ENCODE data around the gene KRT14. TPM values are rescaled to one million over a fixed set of nuclear protein-coding genes. Genes with fewer than 3 reads are reported as not detected.
"Not testable (repeated sequence)": the region's sequence is repeated elsewhere in the genome, so short reads cannot be mapped to it uniquely, and the experiment has no call there.

Gene KRT14
- polyA plus RNA-seq, 12 donors = 0.18 to 229 (median 2.1) TPM; not detected in 4

DNA sequence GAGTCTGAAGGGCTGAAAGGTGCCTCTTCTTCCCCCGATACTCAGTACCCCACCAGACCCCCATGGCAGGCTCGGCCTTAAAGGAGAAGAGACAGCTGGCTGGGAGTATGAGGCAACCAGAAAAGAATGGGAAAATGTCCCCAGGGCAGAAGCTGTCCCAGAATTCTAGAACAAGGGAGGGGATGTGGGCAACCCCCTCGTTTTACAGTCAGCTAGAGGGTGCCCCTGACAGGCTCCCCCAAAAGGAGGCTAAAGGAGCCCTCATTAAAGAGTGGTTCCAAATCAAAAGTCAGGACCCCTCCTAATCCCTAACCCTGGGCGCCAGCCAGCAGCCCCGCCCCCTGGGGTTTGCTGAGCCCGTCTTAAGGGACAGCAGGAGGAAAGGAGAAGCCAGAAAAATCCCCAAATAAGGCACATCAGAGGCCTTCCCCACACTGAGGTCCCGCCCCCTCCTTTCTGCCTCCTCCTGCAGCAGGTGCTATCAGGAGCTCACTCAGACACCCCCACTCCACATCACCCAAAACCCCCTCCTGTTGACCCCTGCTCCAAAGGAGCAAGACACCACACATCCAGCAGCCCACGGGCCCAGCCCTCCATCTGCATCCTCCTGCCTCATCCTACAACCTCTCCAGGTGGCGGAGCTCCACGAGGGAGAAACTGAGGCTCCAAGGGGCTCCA lies 36.6 kb upstream of the KRT14 start:
- DNase-seq = not testable (repeated sequence)

DNA sequence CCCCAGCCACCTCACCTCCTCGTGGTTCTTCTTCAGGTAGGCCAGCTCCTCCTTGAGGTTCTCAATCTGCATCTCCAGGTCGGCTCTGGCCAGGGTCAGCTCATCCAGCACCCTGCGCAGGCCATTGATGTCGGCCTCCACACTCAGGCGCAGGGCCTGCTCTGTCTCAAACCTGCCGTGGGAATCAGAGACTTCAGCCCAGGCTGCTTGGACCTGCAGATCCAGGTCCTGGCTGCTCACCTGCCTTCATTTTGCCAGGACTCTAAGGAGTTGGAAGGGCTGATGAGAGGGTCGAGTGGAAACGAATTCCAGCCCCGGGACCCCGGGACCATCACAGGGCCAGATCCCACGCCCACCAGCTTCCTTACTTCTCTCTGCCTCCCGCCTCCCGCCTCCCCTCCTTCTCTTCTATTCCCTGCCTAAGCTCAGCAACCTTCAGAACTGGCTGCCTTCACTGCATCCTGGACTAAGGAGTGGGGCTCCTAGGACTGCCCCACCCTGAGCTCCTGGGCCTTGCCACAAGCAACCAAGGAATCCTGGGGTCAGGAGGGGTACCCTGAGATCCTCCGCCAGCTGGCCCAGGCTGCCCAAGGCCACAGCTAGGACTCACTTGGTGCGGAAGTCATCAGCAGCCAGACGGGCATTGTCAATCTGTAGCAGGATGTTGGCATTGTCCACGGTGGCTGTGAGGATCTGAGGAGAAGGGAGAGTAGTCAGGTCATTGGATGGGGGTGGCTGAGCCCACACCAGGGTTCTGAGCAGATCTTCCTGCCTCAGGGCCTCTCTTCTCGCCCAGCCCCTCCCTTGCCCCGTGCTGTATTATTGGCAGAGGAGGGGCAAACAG lies 35.9 kb upstream of the KRT14 start:
- not testable (repeated sequence) for DNase-seq

DNA sequence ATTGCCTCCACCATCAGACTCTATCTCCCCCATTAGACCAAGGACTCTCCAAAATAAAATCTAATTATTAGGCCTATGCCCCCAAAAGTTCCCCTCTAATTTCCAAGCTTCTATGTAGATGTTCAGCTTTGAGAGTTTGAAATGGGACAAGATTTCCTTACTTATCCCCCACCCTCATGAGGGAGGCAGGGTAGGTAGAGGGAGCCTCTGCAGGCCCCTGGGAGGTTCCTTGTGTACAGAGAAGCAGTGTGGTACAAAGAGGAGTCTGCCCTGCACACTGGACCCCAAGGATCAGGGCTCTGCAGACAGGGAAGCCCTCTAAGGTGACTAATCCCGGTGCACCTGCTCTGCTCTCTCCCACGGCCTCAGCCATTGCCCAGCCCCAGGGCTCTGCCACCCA lies 35.2 kb upstream of the KRT14 start:
- DNase-seq = no peak

DNA sequence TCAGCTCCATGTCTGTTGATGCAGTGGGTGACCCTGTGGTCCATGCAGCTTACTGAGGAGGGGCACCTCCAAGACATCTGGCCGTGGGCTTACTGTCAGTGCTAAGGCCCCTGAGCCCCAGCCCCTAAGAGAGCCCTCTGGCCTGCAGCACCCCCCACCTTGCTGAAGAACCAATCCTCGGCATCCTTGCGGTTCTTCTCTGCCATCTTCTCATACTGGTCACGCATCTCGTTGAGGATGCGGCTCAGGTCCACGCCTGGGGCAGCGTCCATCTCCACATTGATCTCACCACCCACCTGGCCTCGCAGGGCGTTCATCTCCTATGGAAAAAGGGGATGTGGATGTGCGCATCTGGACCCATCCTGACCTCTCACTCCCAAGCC lies 34.7 kb upstream of the KRT14 start:
- DNase-seq = not testable (repeated sequence)

DNA sequence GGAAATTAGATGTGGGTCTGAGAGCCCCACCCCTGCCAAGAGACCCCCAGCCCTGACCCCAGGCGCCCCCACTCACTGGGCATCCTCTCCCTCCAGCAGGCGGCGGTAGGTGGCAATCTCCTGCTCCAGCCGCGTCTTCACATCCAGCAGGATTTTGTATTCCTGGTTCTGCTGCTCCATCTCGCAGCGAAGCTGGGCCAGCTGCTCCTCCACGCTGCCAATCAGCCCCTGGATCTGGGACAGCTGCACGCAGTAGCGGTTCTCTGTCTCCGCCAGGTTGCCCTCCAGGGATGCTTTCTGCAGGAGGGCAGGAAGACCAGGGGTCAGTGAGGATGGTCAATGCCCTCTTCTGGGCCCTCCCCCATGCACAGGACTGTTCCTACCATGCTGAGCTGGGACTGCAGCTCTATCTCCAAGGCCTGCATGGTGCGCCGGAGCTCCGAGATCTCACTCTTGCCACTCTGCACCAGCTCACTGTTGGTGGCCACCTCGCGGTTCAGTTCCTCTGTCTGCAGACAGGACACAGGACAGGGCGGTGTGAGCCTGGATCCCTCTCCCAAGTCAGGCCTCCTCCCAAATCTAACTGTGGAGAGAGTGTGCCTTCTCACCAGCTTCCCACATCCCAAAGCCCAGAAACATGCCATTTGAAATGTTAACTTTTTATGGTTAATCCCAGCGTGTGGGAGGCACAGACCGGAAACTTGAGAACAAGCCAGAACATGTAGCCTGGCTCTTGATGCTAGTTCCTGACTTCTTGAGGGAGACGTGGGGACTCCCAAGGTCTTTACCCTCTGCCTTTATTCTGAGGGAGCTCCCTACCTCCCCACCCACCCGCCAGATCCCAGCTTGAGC lies 34.1 kb upstream of the KRT14 start:
- no peak for DNase-seq

DNA sequence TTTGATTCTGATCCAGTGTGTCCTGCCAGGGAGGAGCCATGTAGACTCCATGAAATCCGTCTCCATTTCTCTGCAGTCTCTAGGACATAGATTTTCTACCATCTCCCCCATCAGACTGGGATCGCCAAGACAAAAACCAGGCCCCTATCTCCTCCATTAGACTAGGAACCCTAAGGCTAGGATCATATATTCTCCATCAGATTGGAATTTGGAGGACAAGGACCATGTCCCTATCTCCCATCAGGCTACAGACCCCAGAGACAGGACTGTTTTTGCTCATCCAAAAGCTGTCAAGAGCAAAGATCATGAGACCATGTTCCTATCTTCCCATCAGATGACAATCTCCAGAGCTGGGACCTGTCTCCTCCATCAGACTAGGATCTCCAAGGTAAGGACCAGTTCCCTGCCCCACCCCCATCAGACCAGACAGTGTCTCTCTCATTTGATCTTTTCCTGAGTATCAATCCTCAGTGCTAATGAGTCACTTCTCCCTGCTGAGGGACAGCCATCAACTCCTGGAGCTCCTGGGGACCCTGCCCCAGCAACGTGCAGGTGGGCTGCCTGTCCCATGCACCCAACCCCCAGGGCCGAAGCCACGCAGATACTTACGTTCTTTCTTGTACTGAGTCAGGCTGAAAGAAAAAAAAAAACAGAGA lies 33.4 kb upstream of the KRT14 start:
- DNase-seq = not testable (repeated sequence)

DNA sequence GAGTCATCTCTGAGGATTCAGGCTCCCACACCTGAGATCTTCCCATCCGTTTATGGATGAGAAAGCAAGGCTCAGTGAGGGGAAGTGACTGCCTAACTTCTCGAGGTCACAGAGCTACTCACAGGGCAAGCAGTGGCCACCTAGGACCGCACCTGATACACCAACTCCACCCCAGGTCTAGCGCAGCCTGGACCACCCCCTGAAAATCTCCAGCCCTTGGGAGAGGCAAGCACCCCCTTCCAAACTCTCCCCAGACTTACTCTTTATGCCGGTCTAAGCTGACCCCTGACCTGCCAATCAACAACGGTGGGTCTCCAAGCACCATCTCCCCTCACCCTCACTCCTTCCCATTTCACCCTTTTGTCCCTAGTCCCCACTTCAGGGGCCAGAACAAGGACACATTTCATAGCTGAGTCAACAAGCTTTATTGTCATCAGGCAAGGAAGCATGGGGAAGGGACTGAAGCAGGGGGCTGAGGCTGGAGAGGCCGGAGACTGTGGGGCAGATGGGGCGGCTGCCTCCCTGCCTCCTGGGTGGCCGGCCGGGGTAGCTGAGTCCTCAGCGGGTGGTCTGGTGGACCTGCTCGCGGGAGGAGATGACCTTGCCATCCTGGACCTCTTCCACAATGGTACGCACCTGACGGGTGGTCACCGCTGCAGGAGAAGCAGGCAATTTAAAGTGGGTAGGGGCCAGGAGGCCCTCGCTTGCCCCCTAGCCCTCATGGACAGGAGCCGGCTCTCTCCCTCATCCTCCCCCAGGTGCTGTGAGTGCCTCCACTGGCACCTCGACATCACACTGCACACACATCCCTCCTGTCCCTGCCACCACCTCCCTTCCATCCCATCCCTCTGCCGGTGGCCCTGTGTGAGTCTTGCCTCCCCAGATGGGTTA lies 32.6 kb upstream of the KRT14 start:
- DNase-seq = no peak

DNA sequence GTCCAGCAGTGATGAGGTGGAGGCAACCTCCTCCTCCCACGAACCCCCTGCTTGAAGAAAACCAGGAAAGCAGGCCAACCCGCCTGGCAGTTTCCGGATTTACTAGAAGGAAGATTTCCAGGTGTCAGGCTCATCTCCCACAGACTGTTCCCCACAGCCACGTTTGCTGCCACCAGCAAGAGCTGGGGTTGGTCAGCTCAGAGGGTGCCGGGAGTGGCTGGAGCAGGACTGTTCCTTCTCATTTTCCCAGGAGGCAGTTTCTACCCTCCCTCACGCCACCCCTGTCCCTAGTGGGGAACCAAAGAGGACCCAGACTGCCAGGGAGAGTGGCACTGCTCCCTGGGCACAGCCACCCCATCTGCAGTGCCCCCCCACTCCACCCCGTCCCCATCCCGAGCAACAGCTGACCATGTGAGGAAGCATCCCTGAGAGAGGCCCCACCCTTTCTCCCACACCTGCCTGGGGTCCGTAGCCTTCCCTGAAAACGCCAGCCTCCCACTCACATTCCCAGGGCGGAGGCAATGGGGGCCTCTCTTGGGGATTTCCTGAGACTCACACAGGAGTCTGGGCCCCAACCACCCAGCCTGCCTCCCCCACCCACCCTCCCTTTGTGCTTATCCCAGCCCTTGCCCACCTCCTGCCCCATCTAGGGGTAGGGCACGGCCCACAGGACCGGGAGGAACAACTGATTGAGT lies 31.8 kb upstream of the KRT14 start:
- no peak for DNase-seq

DNA sequence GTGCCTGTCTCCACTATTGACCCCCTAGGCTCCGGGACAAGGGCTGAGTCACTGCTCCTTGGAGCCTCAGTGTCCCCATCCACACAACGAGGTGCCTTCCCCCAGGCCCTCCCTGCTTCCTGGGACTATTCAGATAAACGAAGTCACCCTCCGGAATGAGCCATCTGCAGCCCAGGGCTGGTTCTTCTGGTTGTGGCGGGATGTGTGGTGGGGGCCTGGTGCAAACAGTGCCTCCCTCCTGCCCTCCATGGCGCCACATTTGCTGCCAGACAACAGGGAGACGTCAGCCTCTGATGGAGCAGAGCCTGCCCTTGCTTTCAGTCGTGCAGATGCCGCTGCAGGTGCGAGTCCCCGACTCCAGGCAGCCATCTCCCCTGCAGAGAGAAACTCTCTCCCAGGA lies 31.0 kb upstream of the KRT14 start:
- no peak for DNase-seq

DNA sequence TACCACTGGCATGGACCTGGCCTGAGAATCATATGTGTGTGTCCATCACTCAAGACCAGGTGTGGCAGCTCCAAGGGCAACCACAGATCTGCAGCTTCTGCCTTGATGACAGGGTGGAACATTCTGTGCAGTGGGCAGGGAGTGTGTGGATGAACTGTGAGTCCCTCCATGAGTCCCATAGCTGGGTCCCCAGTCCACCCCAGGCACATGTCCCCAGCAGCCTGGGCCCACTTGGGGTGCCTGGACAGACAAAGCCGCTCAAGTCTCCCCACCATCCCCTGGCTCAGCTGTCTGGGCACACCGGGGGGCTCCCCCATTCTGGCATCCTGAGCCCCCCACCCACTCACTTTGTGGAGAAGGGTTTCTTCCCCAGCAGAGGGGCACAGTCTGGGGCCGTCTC lies 30.4 kb upstream of the KRT14 start:
- no peak for DNase-seq

DNA sequence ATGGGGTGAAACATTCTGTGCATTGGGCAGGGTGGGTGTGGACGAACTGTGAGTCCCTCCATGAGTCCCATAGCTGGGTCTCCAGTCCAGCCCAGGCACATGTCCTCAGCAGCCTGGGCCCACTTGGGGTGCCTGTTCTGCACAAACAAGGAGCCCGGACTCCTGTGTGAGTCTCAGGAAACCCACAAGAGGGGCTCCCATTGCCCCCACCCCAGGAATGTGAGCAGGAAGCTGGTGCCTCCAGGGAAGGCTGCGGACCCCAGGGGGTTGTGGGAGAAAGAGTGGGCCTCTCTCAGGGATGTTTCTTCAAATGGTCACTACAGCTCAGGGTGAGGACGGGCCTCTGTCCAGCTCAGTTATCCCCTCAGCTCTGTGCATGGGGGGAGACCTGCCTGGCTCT lies 29.8 kb upstream of the KRT14 start:
- DNase-seq = not testable (repeated sequence)

DNA sequence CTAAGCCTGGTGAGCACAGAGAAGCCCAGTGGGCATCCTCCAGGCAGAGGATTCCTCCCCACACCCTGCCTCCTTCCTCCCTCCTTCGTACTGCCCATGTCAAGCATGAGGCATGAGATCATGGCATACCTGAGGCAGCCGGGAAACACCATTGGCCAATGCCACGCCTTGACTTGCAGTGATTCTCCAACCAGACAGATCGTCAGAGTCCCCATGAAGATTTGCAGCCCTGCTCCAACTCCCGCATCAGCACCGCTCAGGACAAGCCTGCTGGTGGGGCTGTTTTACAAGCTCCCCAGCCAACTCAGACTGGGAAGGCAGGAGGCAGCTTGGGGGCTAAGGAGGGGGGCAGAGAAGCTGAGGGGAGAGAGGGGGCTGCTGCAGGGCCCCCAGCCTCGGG lies 28.8 kb upstream of the KRT14 start:
- DNase-seq = no peak

DNA sequence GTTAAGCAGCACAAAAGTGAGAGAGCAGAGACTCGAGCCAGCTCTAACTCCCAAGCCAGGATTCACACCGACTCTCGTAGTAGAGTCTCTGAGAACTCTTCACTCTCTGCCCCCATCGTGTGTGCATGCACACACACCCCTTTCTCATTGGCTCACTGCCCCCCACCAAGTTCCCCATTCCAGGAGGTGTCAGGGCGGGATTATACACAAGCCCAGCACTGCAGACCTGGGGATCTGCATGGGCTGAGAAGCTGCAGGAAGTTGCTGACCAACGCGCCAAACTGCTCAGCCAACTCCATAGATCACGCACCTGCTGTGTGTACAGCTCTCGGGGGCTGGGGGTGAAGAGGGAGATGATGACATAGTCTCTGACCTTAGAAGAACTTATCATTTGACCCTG lies 28.1 kb upstream of the KRT14 start:
- not testable (repeated sequence) for DNase-seq

DNA sequence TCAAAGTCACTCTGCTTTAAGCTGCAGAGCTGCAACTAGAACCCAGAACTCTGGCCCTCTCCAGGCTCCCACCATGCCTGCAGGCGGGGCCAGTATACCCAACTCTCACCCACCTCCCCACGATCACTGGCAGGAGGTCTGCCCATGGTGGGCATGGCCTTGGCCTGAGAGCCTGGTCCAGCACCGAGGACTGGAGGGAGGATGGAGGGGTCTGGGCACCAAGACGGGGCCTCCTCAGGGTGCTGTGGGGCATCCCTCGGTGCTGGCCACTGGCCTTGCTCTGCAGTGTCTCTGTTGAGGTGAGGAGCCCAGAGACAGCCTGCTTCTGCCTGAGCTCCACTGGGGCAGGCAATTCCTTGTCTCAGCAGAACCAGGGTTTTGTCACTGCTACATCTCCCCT lies 27.4 kb upstream of the KRT14 start:
- DNase-seq = no peak

DNA sequence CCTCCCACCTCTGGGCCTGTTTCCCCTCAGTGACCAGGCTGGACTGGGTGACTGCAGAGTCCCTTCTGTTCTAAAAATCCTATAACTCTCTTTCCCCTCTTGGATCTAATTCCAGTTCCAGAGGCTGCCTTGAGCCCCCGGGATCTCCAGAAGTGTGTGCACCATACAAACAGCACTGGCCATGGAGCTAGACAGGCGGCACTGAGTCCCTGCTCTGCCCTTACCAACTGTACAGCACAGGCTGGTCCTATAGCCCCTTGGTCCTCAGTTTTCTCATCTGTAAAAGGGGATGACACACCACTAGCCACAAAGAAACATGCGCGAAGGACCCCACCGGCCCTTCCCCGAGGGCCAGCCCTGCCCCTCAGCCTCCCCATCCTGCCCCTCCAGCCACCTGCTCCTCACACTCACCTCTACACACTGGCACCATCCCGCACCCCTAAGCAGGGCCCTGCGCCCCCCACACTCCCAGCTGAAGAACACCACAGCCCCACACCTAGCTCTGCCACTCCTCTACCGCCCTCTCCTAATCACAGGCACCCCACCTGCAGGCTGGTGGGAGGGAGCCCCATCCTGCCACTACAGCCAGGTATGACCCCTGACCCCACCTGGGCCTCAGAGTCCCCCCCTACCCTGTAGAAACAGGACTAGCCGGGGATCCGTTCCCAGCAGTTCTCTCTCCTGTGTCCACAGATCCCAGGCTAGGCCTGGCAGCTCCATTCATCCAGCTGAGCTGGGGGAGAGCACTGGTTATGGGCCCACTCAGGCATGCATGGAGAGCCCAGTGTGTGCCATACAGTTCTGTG lies 26.8 kb upstream of the KRT14 start:
- DNase-seq = no peak

DNA sequence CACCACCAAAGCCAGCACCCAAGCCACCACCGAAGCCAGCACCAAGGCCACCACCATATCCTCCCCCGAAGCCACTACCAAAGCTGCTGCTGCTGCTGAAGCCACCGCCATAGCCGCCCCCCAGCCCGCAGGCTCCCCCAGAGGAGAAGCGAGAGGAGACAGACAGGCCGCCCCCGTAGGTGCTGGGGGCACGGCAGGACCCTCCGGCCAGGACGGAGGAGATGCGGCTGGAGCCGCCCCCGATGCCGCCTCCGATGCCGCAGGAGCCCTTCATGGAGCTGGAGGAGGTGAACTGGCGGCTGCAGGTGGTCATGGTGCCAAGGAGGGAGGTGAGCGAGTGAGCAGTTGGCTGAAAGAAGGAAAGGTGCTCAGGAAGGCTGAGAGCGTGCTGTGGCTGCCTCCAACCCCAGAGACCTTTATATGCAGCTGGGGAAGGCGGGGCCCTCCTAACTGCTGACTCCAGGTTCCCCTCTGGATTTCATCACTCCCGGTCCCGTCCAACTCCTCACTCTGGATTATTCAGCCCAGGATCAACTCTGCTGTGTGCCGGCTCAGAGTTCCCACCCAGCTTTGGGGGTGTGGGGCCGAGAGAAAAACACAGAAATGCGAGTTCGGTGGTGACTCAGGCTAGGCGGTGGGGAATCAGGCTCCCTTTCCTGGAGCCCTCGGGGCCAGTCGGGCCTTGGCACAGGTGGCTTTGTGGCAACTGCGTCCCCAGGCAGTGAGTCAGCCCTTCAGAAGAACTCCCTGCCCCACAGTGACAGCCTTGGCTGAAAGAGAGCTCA lies 25.9 kb upstream of the KRT14 start, which contains the start of gene KRT16:
Gene KRT16 (minus strand): TSS at position 392 of the 785 bp plus-strand sequence. CDS start 79 bp downstream, at position 313.
- not testable (repeated sequence) for DNase-seq

DNA sequence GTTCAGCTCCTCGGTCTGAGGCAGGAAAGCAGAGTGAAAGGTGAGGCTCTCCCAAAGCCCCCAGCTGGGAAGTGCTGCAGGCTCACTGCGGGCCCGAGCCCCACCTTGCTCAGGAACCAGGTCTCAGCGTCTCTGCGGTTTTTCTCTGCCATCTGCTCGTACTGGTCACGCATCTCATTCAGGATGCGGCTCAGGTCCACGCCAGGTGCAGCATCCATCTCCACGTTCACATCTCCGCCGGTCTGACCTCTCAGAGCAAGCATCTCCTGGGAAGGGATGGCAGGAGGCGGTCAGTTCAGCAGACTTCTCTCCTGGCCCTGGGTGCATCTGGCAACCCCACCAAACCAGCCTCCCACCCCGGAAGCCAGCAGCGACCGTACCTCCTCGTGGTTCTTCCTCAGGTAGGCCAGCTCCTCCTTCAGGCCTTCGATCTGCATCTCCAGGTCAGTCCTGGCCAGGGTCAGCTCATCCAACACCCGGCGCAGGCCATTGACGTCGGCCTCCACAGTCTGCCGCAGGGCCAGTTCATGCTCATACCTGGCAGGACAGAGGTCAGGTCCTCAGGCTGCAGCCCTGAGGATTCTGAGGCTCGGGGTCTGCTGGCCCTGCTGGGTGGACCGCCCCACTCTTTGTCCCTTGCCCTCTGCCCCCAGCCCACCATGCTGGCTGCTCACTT lies 24.4 kb upstream of the KRT14 start:
- DNase-seq = no peak

DNA sequence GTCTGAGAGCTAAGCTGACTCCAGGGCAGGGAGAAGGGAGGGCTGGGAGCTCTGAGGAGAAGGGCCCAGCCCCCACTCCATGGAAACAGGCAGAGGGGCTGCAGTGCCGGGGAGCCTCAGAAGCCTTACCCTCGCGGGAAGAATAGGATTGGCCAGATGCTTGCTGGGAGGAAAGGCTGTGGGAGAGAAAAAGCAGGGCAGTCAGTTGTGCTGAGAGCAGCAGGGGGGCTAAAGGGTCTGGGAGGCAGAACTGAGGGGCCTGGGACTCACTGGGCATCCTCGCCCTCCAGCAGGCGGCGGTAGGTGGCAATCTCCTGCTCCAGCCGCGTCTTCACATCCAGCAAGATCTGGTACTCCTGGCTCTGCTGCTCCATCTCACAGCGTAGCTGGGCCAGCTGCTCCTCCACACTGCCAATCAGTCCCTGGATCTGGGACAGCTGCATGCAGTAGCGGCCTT lies 23.4 kb upstream of the KRT14 start:
- not testable (repeated sequence) for DNase-seq

All from muscle of arm (tissue), 12 donors.